Sigmoid colon (tissue), 4 donors: Measurements from ENCODE around the gene CCDC148.

ENCODE experiments used
- CTCF ChIP-seq, 4 experiments: fragments of 450-650 bp in 3 of 4; fragments of 200-600 bp in 1 of 4; IDR thresholded peaks; one replicate each; pipeline ENCODE4 v1.5.1; 2016 to 2019; ENCODE audit warnings: antibody characterized with exemption in 4 of 4, mild to moderate bottlenecking in 3 of 4, moderate library complexity in 2 of 4
- EP300 ChIP-seq, 4 donors: sonication (generic); formaldehyde crosslinking; IDR thresholded peaks; one replicate each; pipeline ENCODE4 v1.6.1; 2017; ENCODE audit warnings: antibody characterized with exemption in 4 of 4
- POLR2A ChIP-seq, 2 donors: fragments of 450-650 bp; IDR thresholded peaks; one replicate each; pipeline ENCODE4 v1.6.1; 2016; ENCODE audit warnings: antibody characterized with exemption in 2 of 2, mild to moderate bottlenecking in 2 of 2, moderate library complexity in 2 of 2
- POLR2AphosphoS5 ChIP-seq, 4 donors: sonication (generic); formaldehyde crosslinking; IDR thresholded peaks; one replicate each; pipeline ENCODE4 v1.6.1; 2017; ENCODE audit warnings: antibody characterized with exemption in 4 of 4

GRCh38 chr2:158243392-158243791 is 213.2 kb downstream of the CCDC148 start:
- TF ChIP-seq CTCF (IDR thresholded peaks at IDR 0.05) = no peak
- no peak for TF ChIP-seq POLR2AphosphoS5 (IDR thresholded peaks at IDR 0.05)
- TF ChIP-seq POLR2A (IDR thresholded peaks at IDR 0.05) = no peak
- TF ChIP-seq EP300 (IDR thresholded peaks at IDR 0.05) = no peak
